Cardiac fibroblast (primary cell): ENCODE data around the gene OBI1.

Source experiments
- DNase-seq, 2 donors: peaks; one replicate each; pipeline versions ENCODE4 v3.0.0 to v3.0.0-alpha.2; 2010; ENCODE audit warnings: low read depth in 2 of 2
- H3K4me3 ChIP-seq, 2 donors: replicated peaks in 1 of 2; 1 replicate in 1 of 2; 2 replicates in 1 of 2; pipeline ENCODE4 v1.5.1; 2011; ENCODE audit warnings: low read depth in 2 of 2, low read length in 2 of 2, mild to moderate bottlenecking in 2 of 2, moderate library complexity in 1 of 2
- CTCF ChIP-seq: IDR thresholded peaks from one replicate; pipeline ENCODE4 v1.5.1; 2011; ENCODE audit warnings: low read depth, mild to moderate bottlenecking, low read length, inconsistent platforms

Gene OBI1

GRCh38 chr13:78659732-78660494 lies 958 bp upstream of the OBI1 start:
- DNase-seq, result peak in 1 of 2 donors; percentile 30
- TF ChIP-seq CTCF, result no peak
- H3K4me3 ChIP-seq, result peak overlapping the region; percentile 89 to 96

GRCh38 chr13:78659450-78659730 lies 435 bp upstream of the OBI1 start:
- H3K4me3 ChIP-seq, result peak overlapping the region; percentile 89 to 96
- TF ChIP-seq CTCF, result no peak
- no peak for DNase-seq

- TF ChIP-seq CTCF, result no peak
- peak; percentile 21 to 33 for DNase-seq
- peak overlapping the region; percentile 89 to 96 for H3K4me3 ChIP-seq
Observed at GRCh38 chr13:78657699-78658629, 991 bp downstream of the OBI1 start.

GRCh38 chr13:78655906-78656305 lies 3.0 kb downstream of the OBI1 start:
- TF ChIP-seq CTCF, result no peak
- H3K4me3 ChIP-seq, result no peak overlapping the region
- DNase-seq, result no peak

GRCh38 chr13:78655007-78655406 lies 3.9 kb downstream of the OBI1 start:
- no peak overlapping the region for H3K4me3 ChIP-seq
- no peak for DNase-seq
- no peak for TF ChIP-seq CTCF

- no peak for DNase-seq
- TF ChIP-seq CTCF, result no peak
- H3K4me3 ChIP-seq, result no peak overlapping the region
Observed at GRCh38 chr13:78652651-78653050, 6.3 kb downstream of the OBI1 start.
